22Rv1 (cell line): ENCODE measurements around the gene GPR150.

Experiments used
- CTCF ChIP-seq: fragments of 450-650 bp; IDR thresholded peaks from 2 replicates; pipeline ENCODE4 v1.5.1; 2017; ENCODE audit warnings: mild to moderate bottlenecking
- ZFX ChIP-seq: fragments of 450-650 bp; IDR thresholded peaks from 2 replicates; pipeline ENCODE4 v1.6.1; 2017; ENCODE audit warnings: antibody characterized with exemption, borderline replicate concordance

GRCh38 chr5:95669985-95670384, 50.1 kb downstream of the GPR150 start:
- TF ChIP-seq CTCF (no peak), ZFX (no peak)
